ENCODE results near the gene PEX19.

Gene PEX19

DNA sequence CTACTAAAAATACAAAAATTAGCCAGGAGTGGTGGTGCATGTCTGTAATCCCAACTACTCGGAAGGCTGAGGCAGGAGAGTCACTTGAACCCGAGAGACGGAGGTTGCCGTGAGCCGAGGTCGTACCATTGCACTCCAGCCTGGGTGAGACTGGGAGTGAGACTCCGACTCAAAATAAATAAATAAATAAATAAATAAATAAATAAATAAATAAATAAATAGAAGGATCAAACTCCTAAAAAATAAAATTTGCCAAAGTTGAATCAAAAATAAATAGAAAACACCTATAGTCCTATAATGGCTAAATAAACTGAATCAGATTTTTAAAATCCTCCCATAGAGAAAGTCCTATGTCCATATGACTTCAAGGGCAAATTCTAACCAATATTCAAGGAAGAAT lies 15.2 kb upstream of the PEX19 start:
- H3K27ac ChIP-seq (ENCODE audit: low read depth, low read length), result no peak overlapping the region
- peaks cover 30 to 53% of the 10 kb centered on the region in 2 experiments for H3K36me3 ChIP-seq (ENCODE audit: control insufficient read depth in 1 of 2, insufficient read depth in 2 of 2, low read length in 2 of 2)
- no peak overlapping the region for H3K4ac ChIP-seq (ENCODE audit: low read depth, low read length)
- H2AFZ ChIP-seq (ENCODE audit: insufficient read depth, low read length, poor library complexity), result no peak overlapping the region
- peaks cover 2% of the 10 kb centered on the region for H3K27me3 ChIP-seq (ENCODE audit: insufficient read depth, low read length)
- H3K9ac ChIP-seq (ENCODE audit: low read length), result no peak overlapping the region
- no peak overlapping the region for H2BK120ac ChIP-seq (ENCODE audit: insufficient read depth, low read length, poor library complexity)
- H3K14ac ChIP-seq (ENCODE audit: low read length), result no peak overlapping the region
- H3K4me2 ChIP-seq (ENCODE audit: low read length), result no peak overlapping the region
- no peaks in the 10 kb centered on the region for H3K9me3 ChIP-seq (ENCODE audit: insufficient read depth, low read depth, low read length)
- H3K79me2 ChIP-seq (ENCODE audit: control insufficient read depth, insufficient read depth, low read length, poor library complexity), result no peaks in the 10 kb centered on the region
- no peak overlapping the region for H3K23ac ChIP-seq (ENCODE audit: low read length)
- no peak for DNase-seq
- no peak overlapping the region for H4K8ac ChIP-seq (ENCODE audit: low read depth, low read length)
- H4K12ac ChIP-seq (ENCODE audit: low read depth, low read length), result no peak overlapping the region
- no peak overlapping the region for H3K18ac ChIP-seq (ENCODE audit: low read length)
- H3K79me1 ChIP-seq (ENCODE audit: low read length), result no peaks in the 10 kb centered on the region
- H3K4me3 ChIP-seq (ENCODE audit: low read depth, low read length), result no peak overlapping the region
- H2BK12ac ChIP-seq (ENCODE audit: low read length), result no peak overlapping the region
- no peak overlapping the region for H2AK5ac ChIP-seq (ENCODE audit: low read length)
- WGBS (ENCODE audit: extremely low coverage, insufficient coverage, insufficient read length), result no CpG with 5 or more reads among the region's 7 CpGs
- no peak overlapping the region for H4K91ac ChIP-seq (ENCODE audit: low read depth, low read length)
- H3K4me1 ChIP-seq (ENCODE audit: control insufficient read depth in 1 of 2, insufficient read depth in 2 of 2, low read length in 2 of 2), result no peaks in the 10 kb centered on the region
- H2BK5ac ChIP-seq (ENCODE audit: low read depth, low read length, poor library complexity), result no peak overlapping the region

DNA sequence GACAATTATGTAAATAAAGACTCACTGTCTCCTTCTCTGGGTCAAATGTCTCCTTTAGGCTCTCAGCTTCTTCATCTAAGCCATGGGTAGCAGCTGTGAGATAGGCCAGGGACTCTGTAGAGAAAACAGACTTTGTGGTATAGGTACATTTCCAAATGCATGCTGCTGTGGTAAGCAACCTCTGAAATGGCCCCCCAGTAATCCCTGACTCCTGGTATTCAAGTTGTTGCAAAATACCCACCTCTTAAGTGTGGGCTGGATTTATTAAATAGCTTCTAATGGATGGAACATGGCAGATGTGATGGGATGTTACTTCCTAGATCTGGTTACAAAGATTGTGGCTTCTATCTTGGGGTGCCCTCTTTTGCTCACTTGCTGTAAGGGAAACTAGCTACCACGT lies 11.1 kb upstream of the PEX19 start:
- H3K27ac ChIP-seq (ENCODE audit: low read depth, low read length), result no peak overlapping the region
- H3K4me1 ChIP-seq (ENCODE audit: control insufficient read depth in 1 of 2, insufficient read depth in 2 of 2, low read length in 2 of 2), result no peaks in the 10 kb centered on the region
- H2AFZ ChIP-seq (ENCODE audit: insufficient read depth, low read length, poor library complexity), result no peak overlapping the region
- H3K9me3 ChIP-seq (ENCODE audit: insufficient read depth, low read depth, low read length), result no peaks in the 10 kb centered on the region
- H3K4me2 ChIP-seq (ENCODE audit: low read length), result no peak overlapping the region
- DNase-seq, result no peak
- H3K4me3 ChIP-seq (ENCODE audit: low read depth, low read length), result no peak overlapping the region
- H2BK5ac ChIP-seq (ENCODE audit: low read depth, low read length, poor library complexity), result no peak overlapping the region
- H3K14ac ChIP-seq (ENCODE audit: low read length), result no peak overlapping the region
- H3K9ac ChIP-seq (ENCODE audit: low read length), result no peak overlapping the region
- H3K36me3 ChIP-seq (ENCODE audit: control insufficient read depth in 1 of 2, insufficient read depth in 2 of 2, low read length in 2 of 2), result peaks cover 40 to 81% of the 10 kb centered on the region in 2 experiments
- no peak overlapping the region for H3K23ac ChIP-seq (ENCODE audit: low read length)
- H3K79me2 ChIP-seq (ENCODE audit: control insufficient read depth, insufficient read depth, low read length, poor library complexity), result no peaks in the 10 kb centered on the region
- H3K79me1 ChIP-seq (ENCODE audit: low read length), result no peaks in the 10 kb centered on the region
- no peak overlapping the region for H2BK120ac ChIP-seq (ENCODE audit: insufficient read depth, low read length, poor library complexity)
- no peak overlapping the region for H2AK5ac ChIP-seq (ENCODE audit: low read length)
- no peak overlapping the region for H3K4ac ChIP-seq (ENCODE audit: low read depth, low read length)
- WGBS (ENCODE audit: extremely low coverage, insufficient coverage, insufficient read length), result no CpG with 5 or more reads among the region's 1 CpG
- H3K18ac ChIP-seq (ENCODE audit: low read length), result no peak overlapping the region
- no peak overlapping the region for H4K91ac ChIP-seq (ENCODE audit: low read depth, low read length)
- peaks cover 2% of the 10 kb centered on the region for H3K27me3 ChIP-seq (ENCODE audit: insufficient read depth, low read length)
- no peak overlapping the region for H4K8ac ChIP-seq (ENCODE audit: low read depth, low read length)
- no peak overlapping the region for H2BK12ac ChIP-seq (ENCODE audit: low read length)
- H4K12ac ChIP-seq (ENCODE audit: low read depth, low read length), result no peak overlapping the region

DNA sequence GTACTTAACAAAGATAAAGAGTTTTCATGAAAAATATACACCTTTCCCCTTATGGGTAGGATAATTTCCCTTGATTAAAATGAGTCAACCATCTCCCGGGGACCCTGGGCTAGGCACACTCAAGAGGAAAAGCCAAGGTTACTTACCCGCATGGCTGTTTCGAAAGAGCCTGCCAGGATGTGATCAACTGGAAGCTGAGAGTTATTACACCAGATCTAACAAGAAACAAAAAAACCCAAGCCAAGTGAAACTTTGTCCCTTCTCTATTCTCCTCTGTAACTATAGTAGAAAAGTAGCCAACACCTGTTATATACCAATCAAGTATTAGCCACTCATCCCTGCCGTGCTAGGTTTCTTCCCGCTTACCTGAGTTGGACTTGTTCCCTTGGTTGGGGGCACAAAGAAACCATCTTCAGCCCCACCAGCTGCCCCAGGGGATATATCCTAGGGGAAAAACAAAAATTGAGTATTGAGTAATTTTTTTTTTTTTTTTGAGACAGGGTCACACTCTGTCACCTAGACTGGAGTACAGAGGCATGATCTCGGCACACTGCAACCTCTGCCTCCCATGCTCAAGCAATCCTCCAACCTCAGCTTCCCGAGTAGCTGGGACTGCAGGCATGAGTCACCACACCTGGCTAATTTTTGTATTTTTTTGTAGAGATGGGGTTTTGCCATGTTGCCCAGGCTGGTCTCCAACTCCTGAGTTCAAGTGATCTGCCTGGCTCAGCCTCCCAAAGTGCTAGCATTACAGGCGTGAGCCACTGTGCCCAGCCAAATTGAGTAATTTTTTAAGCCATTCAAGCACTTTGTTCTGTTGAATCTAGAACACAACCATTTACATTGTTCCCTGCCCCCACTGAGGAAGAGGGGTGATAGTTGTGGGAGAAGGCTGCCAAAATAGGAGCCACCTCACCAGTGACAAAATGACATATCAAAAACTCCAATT lies 8.4 kb upstream of the PEX19 start:
- DNase-seq, result peak in 1 of 2 donors; percentile 35
- Histone ChIP-seq H3K4me2 (ENCODE audit: low read length) (no peak overlapping the region), H3K4ac (ENCODE audit: low read depth, low read length) (no peak overlapping the region), H2AK5ac (ENCODE audit: low read length) (no peak overlapping the region), H3K4me3 (ENCODE audit: low read depth, low read length) (no peak overlapping the region), H2BK5ac (ENCODE audit: low read depth, low read length, poor library complexity) (no peak overlapping the region), H4K8ac (ENCODE audit: low read depth, low read length) (no peak overlapping the region), H3K18ac (ENCODE audit: low read length) (no peak overlapping the region), H2AFZ (ENCODE audit: insufficient read depth, low read length, poor library complexity) (no peak overlapping the region), H3K27me3 (ENCODE audit: insufficient read depth, low read length) (peaks cover 2% of the 10 kb centered on the region), H3K36me3 (ENCODE audit: control insufficient read depth in 1 of 2, insufficient read depth in 2 of 2, low read length in 2 of 2) (peaks cover 42 to 82% of the 10 kb centered on the region in 2 experiments), H3K27ac (ENCODE audit: low read depth, low read length) (no peak overlapping the region), H3K4me1 (ENCODE audit: control insufficient read depth in 1 of 2, insufficient read depth in 2 of 2, low read length in 2 of 2) (no peaks in the 10 kb centered on the region), H3K79me1 (ENCODE audit: low read length) (no peaks in the 10 kb centered on the region), H4K91ac (ENCODE audit: low read depth, low read length) (no peak overlapping the region), H3K79me2 (ENCODE audit: control insufficient read depth, insufficient read depth, low read length, poor library complexity) (no peaks in the 10 kb centered on the region), H3K9me3 (ENCODE audit: insufficient read depth, low read depth, low read length) (no peaks in the 10 kb centered on the region), H3K23ac (ENCODE audit: low read length) (no peak overlapping the region), H4K12ac (ENCODE audit: low read depth, low read length) (no peak overlapping the region), H3K14ac (ENCODE audit: low read length) (no peak overlapping the region), H3K9ac (ENCODE audit: low read length) (no peak overlapping the region), H2BK12ac (ENCODE audit: low read length) (no peak overlapping the region), H2BK120ac (ENCODE audit: insufficient read depth, low read length, poor library complexity) (no peak overlapping the region)
- WGBS (ENCODE audit: extremely low coverage, insufficient coverage, insufficient read length), result no CpG with 5 or more reads among the region's 8 CpGs

DNA sequence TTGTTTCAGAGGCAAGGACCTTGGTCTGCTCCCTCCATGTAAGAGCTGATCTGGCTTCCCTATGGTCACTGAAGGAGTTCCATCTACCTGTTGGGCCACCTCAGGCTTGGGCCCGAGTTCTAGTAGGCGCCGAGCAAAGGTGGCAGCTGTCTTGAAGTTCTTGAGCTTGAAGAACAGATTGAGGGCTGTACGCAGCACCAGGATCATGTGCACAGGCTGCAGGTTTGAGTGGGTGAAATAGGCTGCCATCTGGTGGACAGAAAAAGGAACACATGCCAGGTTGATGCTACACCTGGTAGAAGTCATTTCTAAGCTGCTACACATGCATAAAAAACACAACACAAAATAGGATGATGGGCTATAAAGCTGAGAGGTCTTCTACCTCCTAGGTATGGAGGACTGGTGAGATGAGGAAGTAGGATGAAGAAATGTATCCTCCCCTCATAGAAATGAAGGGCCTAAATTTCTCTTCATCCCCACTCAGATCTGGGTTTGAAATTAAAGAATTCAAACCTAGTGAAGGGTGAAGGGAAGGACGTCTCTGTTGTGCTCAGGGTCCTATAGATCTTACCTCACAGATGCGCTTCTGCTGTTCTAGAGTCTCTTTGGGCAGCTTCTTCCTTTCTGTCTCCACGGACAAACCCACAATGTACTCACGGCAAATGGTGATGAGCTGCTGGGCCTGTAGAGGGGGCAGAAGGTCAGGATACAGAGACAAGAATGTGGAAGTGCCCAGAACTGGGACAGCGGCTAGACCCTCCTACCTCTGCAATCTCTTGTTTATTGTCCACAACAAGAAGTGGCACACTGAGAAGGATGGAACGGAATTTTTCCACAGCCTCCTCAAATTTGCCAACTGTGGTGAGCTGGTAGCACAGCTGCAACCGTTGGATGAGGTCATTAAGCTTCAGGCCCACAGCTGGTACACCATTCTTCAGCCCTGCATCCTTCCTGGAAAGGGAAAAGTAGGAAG lies 6.6 kb upstream of the PEX19 start:
- Histone ChIP-seq H3K4me1 (ENCODE audit: control insufficient read depth in 1 of 2, insufficient read depth in 2 of 2, low read length in 2 of 2) (no peaks in the 10 kb centered on the region), H3K23ac (ENCODE audit: low read length) (no peak overlapping the region), H3K36me3 (ENCODE audit: control insufficient read depth in 1 of 2, insufficient read depth in 2 of 2, low read length in 2 of 2) (peaks cover 35 to 65% of the 10 kb centered on the region in 2 experiments), H4K91ac (ENCODE audit: low read depth, low read length) (no peak overlapping the region), H3K27me3 (ENCODE audit: insufficient read depth, low read length) (no peaks in the 10 kb centered on the region), H4K8ac (ENCODE audit: low read depth, low read length) (no peak overlapping the region), H3K79me1 (ENCODE audit: low read length) (no peaks in the 10 kb centered on the region), H2BK5ac (ENCODE audit: low read depth, low read length, poor library complexity) (no peak overlapping the region), H3K4ac (ENCODE audit: low read depth, low read length) (no peak overlapping the region), H4K12ac (ENCODE audit: low read depth, low read length) (no peak overlapping the region), H3K18ac (ENCODE audit: low read length) (peak overlapping the region; percentile 62), H3K27ac (ENCODE audit: low read depth, low read length) (no peak overlapping the region), H3K14ac (ENCODE audit: low read length) (no peak overlapping the region), H3K9me3 (ENCODE audit: insufficient read depth, low read depth, low read length) (no peaks in the 10 kb centered on the region), H2BK12ac (ENCODE audit: low read length) (no peak overlapping the region), H3K79me2 (ENCODE audit: control insufficient read depth, insufficient read depth, low read length, poor library complexity) (no peaks in the 10 kb centered on the region), H2AFZ (ENCODE audit: insufficient read depth, low read length, poor library complexity) (no peak overlapping the region), H3K4me2 (ENCODE audit: low read length) (no peak overlapping the region), H3K9ac (ENCODE audit: low read length) (no peak overlapping the region), H2AK5ac (ENCODE audit: low read length) (no peak overlapping the region), H3K4me3 (ENCODE audit: low read depth, low read length) (no peak overlapping the region), H2BK120ac (ENCODE audit: insufficient read depth, low read length, poor library complexity) (no peak overlapping the region)
- no CpG with 5 or more reads among the region's 11 CpGs for WGBS (ENCODE audit: extremely low coverage, insufficient coverage, insufficient read length)
- DNase-seq, result peak; percentile 63 to 78
